GM23338 (cell line): Measurements from ENCODE around the gene SPECC1L. TPM values are rescaled to one million over a fixed set of nuclear protein-coding genes. Genes with fewer than 3 reads are reported as not detected.

Experiments used
- ATAC-seq: fragments of 200-7000 bp; cut with Tn5 transposase; 3 replicates; pipeline ENCODE4 v1.9.1; 2020
- DNase-seq: peaks from one replicate; pipeline ENCODE4 v3.0.0-alpha.2; 2015; ENCODE audit warnings: low spot score
- H2AFZ ChIP-seq: fragments of 200-600 bp; sonication (generic); 2 replicates; pipeline ENCODE4 v1.8.0; 2016; ENCODE audit warnings: antibody characterized with exemption, mild to moderate bottlenecking, moderate library complexity
- H3F3A ChIP-seq: fragments of 200-600 bp; sonication (generic); replicated peaks from 2 replicates; pipeline ENCODE4 v1.8.0; 2017; ENCODE audit warnings: antibody characterized with exemption, mixed run types, low read depth
- H3K27ac ChIP-seq: fragments of 200-600 bp; sonication (generic); 2 replicates; pipeline ENCODE4 v1.6.1; 2016; ENCODE audit warnings: low read depth
- H3K27me3 ChIP-seq: fragments of 200-600 bp; sonication (generic); 2 replicates; pipeline ENCODE4 v1.8.0; 2016; ENCODE audit warnings: mild to moderate bottlenecking, mixed run types, moderate library complexity; ENCODE audit not compliant: insufficient read depth
- H3K36me3 ChIP-seq: fragments of 200-600 bp; sonication (generic); 2 replicates; pipeline ENCODE4 v1.8.0; 2016; ENCODE audit warnings: mild to moderate bottlenecking; ENCODE audit not compliant: insufficient read depth
- H3K4me1 ChIP-seq: fragments of 200-600 bp; sonication (generic); 2 replicates; pipeline ENCODE4 v1.8.0; 2016; ENCODE audit warnings: mild to moderate bottlenecking, moderate library complexity; ENCODE audit not compliant: insufficient read depth
- H3K4me2 ChIP-seq: fragments of 200-600 bp; sonication (generic); 2 replicates; pipeline ENCODE4 v1.7.1; 2017; ENCODE audit warnings: mixed run types
- H3K4me3 ChIP-seq: fragments of 200-600 bp; sonication (generic); 2 replicates; pipeline ENCODE4 v1.6.1; 2016; ENCODE audit warnings: mixed run types
- H3K79me2 ChIP-seq: fragments of 200-600 bp; sonication (generic); replicated peaks from 2 replicates; pipeline ENCODE4 v1.8.0; 2017; ENCODE audit warnings: mild to moderate bottlenecking; ENCODE audit not compliant: insufficient read depth
- H3K9me2 ChIP-seq: fragments of 200-600 bp; sonication (generic); 2 replicates; pipeline ENCODE4 v1.8.0; 2017; ENCODE audit not compliant: insufficient read depth
- H4K20me1 ChIP-seq: fragments of 200-600 bp; sonication (generic); replicated peaks from 2 replicates; pipeline ENCODE4 v1.8.0; 2017; ENCODE audit warnings: mild to moderate bottlenecking; ENCODE audit not compliant: insufficient read depth
- H3K27ac Mint-ChIP-seq: 2 replicates; pipeline ENCODE4 v1.8.0; 2020; ENCODE audit warnings: inconsistent platforms, mild to moderate bottlenecking, moderate library complexity, mixed read lengths
- H3K27me3 Mint-ChIP-seq: 3 replicates; pipeline ENCODE4 v1.8.0; 2022; ENCODE audit warnings: low read depth, mild to moderate bottlenecking, moderate library complexity, mixed read lengths, inconsistent platforms; ENCODE audit not compliant: insufficient read depth, poor library complexity
- H3K36me3 Mint-ChIP-seq: 3 replicates; pipeline ENCODE4 v1.8.0; 2021; ENCODE audit warnings: low read depth, mild to moderate bottlenecking, inconsistent platforms, moderate library complexity, mixed read lengths
- H3K4me1 Mint-ChIP-seq: 3 replicates; pipeline ENCODE4 v1.8.0; 2020; ENCODE audit warnings: mild to moderate bottlenecking, inconsistent platforms, mixed read lengths
- H3K4me3 Mint-ChIP-seq: 3 replicates; pipeline ENCODE4 v1.8.0; 2021; ENCODE audit warnings: moderate library complexity, mild to moderate bottlenecking, inconsistent platforms, mixed read lengths
- H3K9me3 Mint-ChIP-seq: 3 replicates; pipeline ENCODE4 v1.8.0; 2020; ENCODE audit warnings: moderate library complexity, mild to moderate bottlenecking, inconsistent platforms, mixed read lengths
- CTCF ChIP-seq, 2 experiments: fragments of 200-600 bp in 1 of 2; sonication (generic) in 1 of 2; conservative IDR thresholded peaks; 2 replicates each; pipeline versions ENCODE4 v1.5.1 to v1.6.1; 2016 to 2017; ENCODE audit warnings: antibody characterized with exemption in 2 of 2, low read depth in 2 of 2, mild to moderate bottlenecking in 2 of 2, moderate library complexity in 1 of 2
- EZH2 ChIP-seq: fragments of 200-600 bp; sonication (generic); IDR thresholded peaks from one replicate; pipeline ENCODE4 v1.8.0; 2017; ENCODE audit warnings: antibody characterized with exemption, mild to moderate bottlenecking, low read depth; ENCODE audit not compliant: unreplicated experiment
- EZH2phosphoT487 ChIP-seq: fragments of 200-600 bp; sonication (generic); IDR thresholded peaks from one replicate; pipeline ENCODE4 v1.8.1; 2018; ENCODE audit warnings: antibody characterized with exemption; ENCODE audit not compliant: unreplicated experiment
- JUNB ChIP-seq: IDR thresholded peaks from one replicate; pipeline ENCODE4 v1.6.1; 2016; ENCODE audit warnings: antibody characterized with exemption; ENCODE audit not compliant: unreplicated experiment
- POLR2AphosphoS5 ChIP-seq: IDR thresholded peaks from 2 replicates; pipeline ENCODE4 v1.6.1; 2016; ENCODE audit warnings: antibody characterized with exemption, low read depth
- STAT1 ChIP-seq: IDR thresholded peaks from one replicate; pipeline ENCODE4 v1.6.1; 2016; ENCODE audit warnings: antibody characterized with exemption; ENCODE audit not compliant: unreplicated experiment
- ZNF114 ChIP-seq: fragments of 250-450 bp; sonication (Bioruptor Pico); IDR thresholded peaks from 2 replicates; pipeline ENCODE4 v1.5.0; 2020; ENCODE audit warnings: mild to moderate bottlenecking, moderate library complexity
- ZNF331 ChIP-seq: fragments of 250-450 bp; sonication (Bioruptor Pico); IDR thresholded peaks from 2 replicates; pipeline ENCODE4 v1.5.0; 2020; ENCODE audit warnings: low read depth, mild to moderate bottlenecking, moderate library complexity
- polyA plus RNA-seq: library from polyadenylated mRNA; unstranded; fragments of >200 nt; fragmentation: Nextera tagmentation; extraction: Ambion mirVana; gene quantifications from 2 replicates; pipeline ENCODE4 v1.2.1, GENCODE V29; 2016
- total RNA-seq: library from RNA; depleted of rRNA; stranded (reverse); fragments of >200 nt; shearing (Covaris generic); gene quantifications from 2 replicates; pipeline ENCODE4 v1.2.3, GENCODE V29; 2014
- TF ChIP-seq, protein P1 (sequence below): IDR thresholded peaks from one replicate; pipeline ENCODE4 v1.6.1; 2018; ENCODE audit warnings: antibody characterized with exemption; ENCODE audit not compliant: unreplicated experiment
- TF ChIP-seq, protein P2 (sequence below): fragments of 250-450 bp; sonication (Bioruptor Pico); IDR thresholded peaks from 2 replicates; pipeline ENCODE4 v1.5.0; 2020; ENCODE audit warnings: mild to moderate bottlenecking, moderate library complexity
- TF ChIP-seq, protein P3 (sequence below): IDR thresholded peaks from 2 replicates; pipeline ENCODE4 v1.6.1; 2016; ENCODE audit warnings: antibody characterized with exemption

The SPECC1L gene
- total and polyA plus RNA-seq, 2 experiments from 2014 or later = 24.3 to 44.7 TPM

DNA sequence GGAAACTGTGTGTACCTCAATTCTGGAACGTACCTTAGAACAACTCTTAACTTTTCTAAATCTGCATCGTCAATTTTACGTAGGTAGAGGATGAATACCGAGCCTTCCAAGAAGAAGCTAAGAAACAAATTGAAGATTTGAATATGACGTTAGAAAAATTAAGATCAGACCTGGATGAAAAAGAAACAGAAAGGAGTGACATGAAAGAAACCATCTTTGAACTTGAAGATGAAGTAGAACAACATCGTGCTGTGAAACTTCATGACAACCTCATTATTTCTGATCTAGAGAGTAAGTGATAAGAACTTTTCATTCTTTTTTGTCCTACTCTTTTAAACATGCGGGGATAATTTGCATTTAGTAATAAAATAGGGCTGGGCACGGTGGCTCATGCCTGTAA lies 53.5 kb downstream of the SPECC1L start:
- H3K4me3 Mint-ChIP-seq = no peak overlapping the region
- peaks cover 23% of the 10 kb centered on the region for H3K79me2 ChIP-seq
- no peak for TF ChIP-seq JUNB
- TF ChIP-seq, protein P1, sequence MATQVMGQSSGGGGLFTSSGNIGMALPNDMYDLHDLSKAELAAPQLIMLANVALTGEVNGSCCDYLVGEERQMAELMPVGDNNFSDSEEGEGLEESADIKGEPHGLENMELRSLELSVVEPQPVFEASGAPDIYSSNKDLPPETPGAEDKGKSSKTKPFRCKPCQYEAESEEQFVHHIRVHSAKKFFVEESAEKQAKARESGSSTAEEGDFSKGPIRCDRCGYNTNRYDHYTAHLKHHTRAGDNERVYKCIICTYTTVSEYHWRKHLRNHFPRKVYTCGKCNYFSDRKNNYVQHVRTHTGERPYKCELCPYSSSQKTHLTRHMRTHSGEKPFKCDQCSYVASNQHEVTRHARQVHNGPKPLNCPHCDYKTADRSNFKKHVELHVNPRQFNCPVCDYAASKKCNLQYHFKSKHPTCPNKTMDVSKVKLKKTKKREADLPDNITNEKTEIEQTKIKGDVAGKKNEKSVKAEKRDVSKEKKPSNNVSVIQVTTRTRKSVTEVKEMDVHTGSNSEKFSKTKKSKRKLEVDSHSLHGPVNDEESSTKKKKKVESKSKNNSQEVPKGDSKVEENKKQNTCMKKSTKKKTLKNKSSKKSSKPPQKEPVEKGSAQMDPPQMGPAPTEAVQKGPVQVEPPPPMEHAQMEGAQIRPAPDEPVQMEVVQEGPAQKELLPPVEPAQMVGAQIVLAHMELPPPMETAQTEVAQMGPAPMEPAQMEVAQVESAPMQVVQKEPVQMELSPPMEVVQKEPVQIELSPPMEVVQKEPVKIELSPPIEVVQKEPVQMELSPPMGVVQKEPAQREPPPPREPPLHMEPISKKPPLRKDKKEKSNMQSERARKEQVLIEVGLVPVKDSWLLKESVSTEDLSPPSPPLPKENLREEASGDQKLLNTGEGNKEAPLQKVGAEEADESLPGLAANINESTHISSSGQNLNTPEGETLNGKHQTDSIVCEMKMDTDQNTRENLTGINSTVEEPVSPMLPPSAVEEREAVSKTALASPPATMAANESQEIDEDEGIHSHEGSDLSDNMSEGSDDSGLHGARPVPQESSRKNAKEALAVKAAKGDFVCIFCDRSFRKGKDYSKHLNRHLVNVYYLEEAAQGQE = no peak
- TF ChIP-seq EZH2phosphoT487 = no peak
- TF ChIP-seq EZH2 = no peak
- no peak for TF ChIP-seq ZNF331 (CRISPR knock-in tag)
- TF ChIP-seq, protein P2, sequence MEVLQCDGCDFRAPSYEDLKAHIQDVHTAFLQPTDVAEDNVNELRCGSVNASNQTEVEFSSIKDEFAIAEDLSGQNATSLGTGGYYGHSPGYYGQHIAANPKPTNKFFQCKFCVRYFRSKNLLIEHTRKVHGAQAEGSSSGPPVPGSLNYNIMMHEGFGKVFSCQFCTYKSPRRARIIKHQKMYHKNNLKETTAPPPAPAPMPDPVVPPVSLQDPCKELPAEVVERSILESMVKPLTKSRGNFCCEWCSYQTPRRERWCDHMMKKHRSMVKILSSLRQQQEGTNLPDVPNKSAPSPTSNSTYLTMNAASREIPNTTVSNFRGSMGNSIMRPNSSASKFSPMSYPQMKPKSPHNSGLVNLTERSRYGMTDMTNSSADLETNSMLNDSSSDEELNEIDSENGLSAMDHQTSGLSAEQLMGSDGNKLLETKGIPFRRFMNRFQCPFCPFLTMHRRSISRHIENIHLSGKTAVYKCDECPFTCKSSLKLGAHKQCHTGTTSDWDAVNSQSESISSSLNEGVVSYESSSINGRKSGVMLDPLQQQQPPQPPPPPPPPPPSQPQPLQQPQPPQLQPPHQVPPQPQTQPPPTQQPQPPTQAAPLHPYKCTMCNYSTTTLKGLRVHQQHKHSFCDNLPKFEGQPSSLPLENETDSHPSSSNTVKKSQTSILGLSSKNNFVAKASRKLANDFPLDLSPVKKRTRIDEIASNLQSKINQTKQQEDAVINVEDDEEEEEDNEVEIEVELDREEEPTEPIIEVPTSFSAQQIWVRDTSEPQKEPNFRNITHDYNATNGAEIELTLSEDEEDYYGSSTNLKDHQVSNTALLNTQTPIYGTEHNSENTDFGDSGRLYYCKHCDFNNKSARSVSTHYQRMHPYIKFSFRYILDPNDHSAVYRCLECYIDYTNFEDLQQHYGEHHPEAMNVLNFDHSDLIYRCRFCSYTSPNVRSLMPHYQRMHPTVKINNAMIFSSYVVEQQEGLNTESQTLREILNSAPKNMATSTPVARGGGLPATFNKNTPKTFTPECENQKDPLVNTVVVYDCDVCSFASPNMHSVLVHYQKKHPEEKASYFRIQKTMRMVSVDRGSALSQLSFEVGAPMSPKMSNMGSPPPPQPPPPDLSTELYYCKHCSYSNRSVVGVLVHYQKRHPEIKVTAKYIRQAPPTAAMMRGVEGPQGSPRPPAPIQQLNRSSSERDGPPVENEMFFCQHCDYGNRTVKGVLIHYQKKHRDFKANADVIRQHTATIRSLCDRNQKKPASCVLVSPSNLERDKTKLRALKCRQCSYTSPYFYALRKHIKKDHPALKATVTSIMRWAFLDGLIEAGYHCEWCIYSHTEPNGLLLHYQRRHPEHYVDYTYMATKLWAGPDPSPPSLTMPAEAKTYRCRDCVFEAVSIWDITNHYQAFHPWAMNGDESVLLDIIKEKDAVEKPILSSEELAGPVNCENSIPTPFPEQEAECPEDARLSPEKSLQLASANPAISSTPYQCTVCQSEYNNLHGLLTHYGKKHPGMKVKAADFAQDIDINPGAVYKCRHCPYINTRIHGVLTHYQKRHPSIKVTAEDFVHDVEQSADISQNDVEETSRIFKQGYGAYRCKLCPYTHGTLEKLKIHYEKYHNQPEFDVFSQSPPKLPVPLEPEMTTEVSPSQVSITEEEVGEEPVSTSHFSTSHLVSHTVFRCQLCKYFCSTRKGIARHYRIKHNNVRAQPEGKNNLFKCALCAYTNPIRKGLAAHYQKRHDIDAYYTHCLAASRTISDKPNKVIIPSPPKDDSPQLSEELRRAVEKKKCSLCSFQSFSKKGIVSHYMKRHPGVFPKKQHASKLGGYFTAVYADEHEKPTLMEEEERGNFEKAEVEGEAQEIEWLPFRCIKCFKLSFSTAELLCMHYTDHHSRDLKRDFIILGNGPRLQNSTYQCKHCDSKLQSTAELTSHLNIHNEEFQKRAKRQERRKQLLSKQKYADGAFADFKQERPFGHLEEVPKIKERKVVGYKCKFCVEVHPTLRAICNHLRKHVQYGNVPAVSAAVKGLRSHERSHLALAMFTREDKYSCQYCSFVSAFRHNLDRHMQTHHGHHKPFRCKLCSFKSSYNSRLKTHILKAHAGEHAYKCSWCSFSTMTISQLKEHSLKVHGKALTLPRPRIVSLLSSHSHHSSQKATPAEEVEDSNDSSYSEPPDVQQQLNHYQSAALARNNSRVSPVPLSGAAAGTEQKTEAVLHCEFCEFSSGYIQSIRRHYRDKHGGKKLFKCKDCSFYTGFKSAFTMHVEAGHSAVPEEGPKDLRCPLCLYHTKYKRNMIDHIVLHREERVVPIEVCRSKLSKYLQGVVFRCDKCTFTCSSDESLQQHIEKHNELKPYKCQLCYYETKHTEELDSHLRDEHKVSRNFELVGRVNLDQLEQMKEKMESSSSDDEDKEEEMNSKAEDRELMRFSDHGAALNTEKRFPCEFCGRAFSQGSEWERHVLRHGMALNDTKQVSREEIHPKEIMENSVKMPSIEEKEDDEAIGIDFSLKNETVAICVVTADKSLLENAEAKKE (CRISPR knock-in tag) = no peak
- TF ChIP-seq POLR2AphosphoS5 = no peak
- TF ChIP-seq, protein P3, sequence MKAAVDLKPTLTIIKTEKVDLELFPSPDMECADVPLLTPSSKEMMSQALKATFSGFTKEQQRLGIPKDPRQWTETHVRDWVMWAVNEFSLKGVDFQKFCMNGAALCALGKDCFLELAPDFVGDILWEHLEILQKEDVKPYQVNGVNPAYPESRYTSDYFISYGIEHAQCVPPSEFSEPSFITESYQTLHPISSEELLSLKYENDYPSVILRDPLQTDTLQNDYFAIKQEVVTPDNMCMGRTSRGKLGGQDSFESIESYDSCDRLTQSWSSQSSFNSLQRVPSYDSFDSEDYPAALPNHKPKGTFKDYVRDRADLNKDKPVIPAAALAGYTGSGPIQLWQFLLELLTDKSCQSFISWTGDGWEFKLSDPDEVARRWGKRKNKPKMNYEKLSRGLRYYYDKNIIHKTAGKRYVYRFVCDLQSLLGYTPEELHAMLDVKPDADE = no peak
- no peak for TF ChIP-seq ZNF114 (CRISPR knock-in tag)
- no peak for TF ChIP-seq STAT1
- TF ChIP-seq CTCF (conservative IDR thresholded peaks at IDR 0.05; ENCODE audit: low read depth in 2 of 2) = no peak
- H3K9me3 Mint-ChIP-seq = no peaks in the 10 kb centered on the region
- H3K27ac ChIP-seq = no peak overlapping the region
- 0 out of 3 replicates have a peak, but pooled peaks cover 2% of the 10 kb centered on the region for H3K4me1 Mint-ChIP-seq
- no peak overlapping the region for H2AFZ ChIP-seq
- H3K4me3 ChIP-seq = no peak overlapping the region
- ATAC-seq (no peak), DNase-seq (no peak)
- no peak overlapping the region for H3K27ac Mint-ChIP-seq
- no peaks in the 10 kb centered on the region; the same call in none of the 2 replicates for H4K20me1 ChIP-seq
- H3K4me1 ChIP-seq = no peaks in the 10 kb centered on the region
- no peaks in the 10 kb centered on the region for H3K27me3 Mint-ChIP-seq
- H3K36me3 ChIP-seq = peaks cover 17% of the 10 kb centered on the region
- no peaks in the 10 kb centered on the region for H3F3A ChIP-seq
- H3K4me2 ChIP-seq = no peak overlapping the region
- H3K36me3 Mint-ChIP-seq = peaks cover 46% of the 10 kb centered on the region
- H3K9me2 ChIP-seq = no peaks in the 10 kb centered on the region
- H3K27me3 ChIP-seq = no peaks in the 10 kb centered on the region
